H1 (cell line): Measurements from ENCODE around the gene RAB1B. TPM values are rescaled to one million over a fixed set of nuclear protein-coding genes. Genes with fewer than 3 reads are reported as not detected.

Experiments
- CTCF ChIA-PET: fragments of 300-600 bp; sonication (Branson Sonifier 250); formaldehyde crosslinking; loops from one replicate; lab custom pipeline; 2021; ENCODE audit not compliant: partially characterized antibody; lab: Charles Lee
- POLR2A ChIA-PET: fragments of 300-600 bp; sonication (Branson Sonifier 250); formaldehyde crosslinking; loops from one replicate; lab custom pipeline; 2021; ENCODE audit warnings: inconsistent platforms; ENCODE audit not compliant: partially characterized antibody; lab: Charles Lee
- DNase-seq, 2 experiments: peaks; one replicate each; pipeline versions ENCODE4 v3.0.0 to v3.0.0-alpha.2; 2010 to 2022; ENCODE audit warnings: low spot score in 2 of 2, low read depth in 1 of 2, mixed read lengths in 1 of 2
- FAIRE-seq: peaks from 2 replicates; lab custom pipeline; 2011; peaks lifted over from hg19 to GRCh38; lab: Jason Lieb, UNC
- H2AFZ ChIP-seq: 2 replicates; pipeline ENCODE4 v1.8.1; 2012; ENCODE audit warnings: low read length, inconsistent platforms
- H2AK5ac ChIP-seq: 2 replicates; pipeline ENCODE4 v1.6.1; 2013; ENCODE audit warnings: low read depth, low read length
- H2BK120ac ChIP-seq: replicated peaks from 2 replicates; pipeline ENCODE3; 2013; ENCODE audit warnings: low read depth, low read length, inconsistent platforms
- H2BK12ac ChIP-seq: 2 replicates; pipeline ENCODE4 v1.6.1; 2013; ENCODE audit warnings: low read depth, low read length
- H2BK15ac ChIP-seq: 2 replicates; pipeline ENCODE4 v1.6.1; 2013; ENCODE audit warnings: low read length
- H2BK20ac ChIP-seq: 2 replicates; pipeline ENCODE4 v1.6.1; 2013; ENCODE audit warnings: low read length
- H2BK5ac ChIP-seq: 2 replicates; pipeline ENCODE4 v1.6.1; 2013; ENCODE audit warnings: low read depth, low read length
- H3K14ac ChIP-seq: 2 replicates; pipeline ENCODE4 v1.6.1; 2013; ENCODE audit warnings: inconsistent platforms; ENCODE audit not compliant: insufficient read length
- H3K18ac ChIP-seq: 2 replicates; pipeline ENCODE4 v1.6.1; 2013; ENCODE audit warnings: low read length; ENCODE audit errors: extremely low read depth
- H3K23ac ChIP-seq: 2 replicates; pipeline ENCODE4 v1.6.1; 2013; ENCODE audit warnings: inconsistent platforms; ENCODE audit not compliant: insufficient read length
- H3K23me2 ChIP-seq: 2 replicates; pipeline ENCODE4 v1.6.1; 2013; ENCODE audit warnings: low read depth, low read length
- H3K27ac ChIP-seq: 2 replicates; pipeline ENCODE4 v1.6.1; 2011; ENCODE audit warnings: low read depth, low read length, inconsistent platforms
- H3K27me3 ChIP-seq, 4 experiments: replicated peaks in 1 of 4; 1 replicate in 1 of 4; 2 replicates in 3 of 4; pipeline versions ENCODE4 v1.6.1 to v1.8.1; 2011 to 2013; ENCODE audit warnings: low read length in 3 of 4, mild to moderate bottlenecking in 3 of 4, inconsistent platforms in 2 of 4, mixed read lengths in 2 of 4, moderate library complexity in 1 of 4; ENCODE audit not compliant: control insufficient read depth in 3 of 4, insufficient read depth in 3 of 4; ENCODE audit errors: extremely low read depth in 1 of 4
- H3K36me3 ChIP-seq, 4 experiments: 2 replicates each; pipeline versions ENCODE4 v1.6.1 to v1.8.1; 2011 to 2013; ENCODE audit warnings: mild to moderate bottlenecking in 4 of 4, low read length in 3 of 4, moderate library complexity in 2 of 4, control low read depth in 1 of 4, inconsistent platforms in 1 of 4; ENCODE audit not compliant: insufficient read depth in 4 of 4, control insufficient read depth in 2 of 4
- H3K4ac ChIP-seq: replicated peaks from 2 replicates; pipeline ENCODE3; 2013; ENCODE audit warnings: low read length, low read depth, mixed read lengths, inconsistent platforms; ENCODE audit not compliant: insufficient read length
- H3K4me1 ChIP-seq, 4 experiments: replicated peaks in 1 of 4; 1 replicate in 1 of 4; 2 replicates in 3 of 4; pipeline versions ENCODE4 v1.6.1 to v1.8.1; 2011 to 2013; ENCODE audit warnings: low read length in 3 of 4, inconsistent platforms in 2 of 4, mixed read lengths in 1 of 4; ENCODE audit not compliant: insufficient read depth in 4 of 4, control insufficient read depth in 3 of 4
- H3K4me2 ChIP-seq, 2 experiments: 2 replicates each; pipeline versions ENCODE4 v1.6.1 to v1.8.1; 2011 to 2013; ENCODE audit warnings: low read depth in 2 of 2, low read length in 2 of 2, control low read depth in 1 of 2, inconsistent platforms in 1 of 2, mild to moderate bottlenecking in 1 of 2; ENCODE audit not compliant: insufficient read depth in 1 of 2
- H3K4me3 ChIP-seq, 4 experiments: fragments of 200-600, 300-600 bp in 1 of 4; sonication (generic), shearing (Covaris generic), sonication (Bioruptor Twin) in 1 of 4; 2 replicates each; pipeline versions ENCODE4 v1.5.1 to v1.8.1; 2011 to 2016; ENCODE audit warnings: low read length in 4 of 4, low read depth in 3 of 4, control low read depth in 2 of 4, inconsistent platforms in 2 of 4, mild to moderate bottlenecking in 2 of 4, mixed read lengths in 1 of 4, moderate library complexity in 1 of 4; ENCODE audit not compliant: insufficient read depth in 2 of 4; ENCODE audit errors: extremely low read depth in 1 of 4
- H3K56ac ChIP-seq: replicated peaks from 2 replicates; pipeline ENCODE3; 2013; ENCODE audit warnings: low read depth, mild to moderate bottlenecking, mixed read lengths, low read length, inconsistent platforms; ENCODE audit not compliant: insufficient read length
- H3K79me1 ChIP-seq: 2 replicates; pipeline ENCODE4 v1.6.1; 2013; ENCODE audit warnings: low read depth, low read length, control low read depth
- H3K79me2 ChIP-seq, 2 experiments: 2 replicates each; pipeline versions ENCODE4 v1.6.1 to v1.8.1; 2012 to 2013; ENCODE audit warnings: low read length in 2 of 2, mild to moderate bottlenecking in 2 of 2, inconsistent platforms in 1 of 2; ENCODE audit not compliant: insufficient read depth in 2 of 2, control insufficient read depth in 1 of 2
- H3K9ac ChIP-seq, 4 experiments: replicated peaks in 1 of 4; 1 replicate in 1 of 4; 2 replicates in 3 of 4; pipeline versions ENCODE4 v1.6.1 to v1.8.1; 2011 to 2013; ENCODE audit warnings: low read depth in 3 of 4, low read length in 3 of 4, control low read depth in 2 of 4, mild to moderate bottlenecking in 2 of 4, moderate library complexity in 2 of 4, inconsistent platforms in 1 of 4; ENCODE audit errors: extremely low read depth in 1 of 4
- H3K9me3 ChIP-seq, 2 experiments: 2 replicates each; pipeline versions ENCODE4 v1.6.1 to v1.8.1; 2012 to 2013; ENCODE audit warnings: mild to moderate bottlenecking in 2 of 2, moderate library complexity in 2 of 2, control low read depth in 1 of 2, inconsistent platforms in 1 of 2, low read depth in 1 of 2, low read length in 1 of 2, mixed read lengths in 1 of 2; ENCODE audit not compliant: insufficient read depth in 2 of 2
- H4K20me1 ChIP-seq, 2 experiments: replicated peaks in 1 of 2; 2 replicates each; pipeline versions ENCODE3 to v1.8.1; 2011 to 2013; ENCODE audit warnings: inconsistent platforms in 2 of 2, low read length in 2 of 2, mild to moderate bottlenecking in 1 of 2; ENCODE audit not compliant: insufficient read depth in 2 of 2, control insufficient read depth in 1 of 2
- H4K5ac ChIP-seq: 2 replicates; pipeline ENCODE4 v1.6.1; 2013; ENCODE audit warnings: low read length, low read depth, mixed read lengths, inconsistent platforms; ENCODE audit not compliant: insufficient read length
- H4K8ac ChIP-seq: 2 replicates; pipeline ENCODE4 v1.8.0; 2013; ENCODE audit warnings: mild to moderate bottlenecking, moderate library complexity, low read length, inconsistent platforms; ENCODE audit not compliant: insufficient read depth; ENCODE audit errors: extremely low read depth
- H4K91ac ChIP-seq: replicated peaks from 2 replicates; pipeline ENCODE3; 2013; ENCODE audit warnings: low read length, mixed read lengths, inconsistent platforms; ENCODE audit not compliant: insufficient read length
- BCL11A ChIP-seq, 2 experiments: IDR thresholded peaks; one replicate each; pipeline ENCODE4 v1.6.1; 2011; ENCODE audit warnings: low read depth in 2 of 2, low read length in 2 of 2, mild to moderate bottlenecking in 2 of 2
- KDM1A ChIP-seq: fragments of 200-600, 300-600 bp; sonication (generic); IDR thresholded peaks from 2 replicates; pipeline ENCODE4 v1.7.1; 2016; ENCODE audit warnings: mild to moderate bottlenecking, low read length, borderline replicate concordance
- RAD21 ChIP-seq, 2 experiments: IDR thresholded peaks in 1 of 2; conservative IDR thresholded peaks in 1 of 2; 2 replicates each; pipeline ENCODE4 v1.6.1; 2011; ENCODE audit warnings: low read depth in 2 of 2, low read length in 2 of 2, improper control_type of control experiment in 1 of 2, inconsistent platforms in 1 of 2, mild to moderate bottlenecking in 1 of 2, moderate library complexity in 1 of 2
- RBBP5 ChIP-seq: IDR thresholded peaks from 2 replicates; pipeline ENCODE4 v1.7.1; 2012; ENCODE audit warnings: low read depth, mild to moderate bottlenecking, inconsistent platforms, low read length, moderate library complexity, borderline replicate concordance
- RFX5 ChIP-seq: IDR thresholded peaks from 2 replicates; pipeline ENCODE4 v1.6.1; 2011; ENCODE audit warnings: low read depth, low read length, improper control_type of control experiment, borderline replicate concordance
- SIRT6 ChIP-seq: IDR thresholded peaks from one replicate; pipeline ENCODE4 v1.7.1; 2012; ENCODE audit warnings: low read length, inconsistent platforms
- TEAD4 ChIP-seq: IDR thresholded peaks from 2 replicates; pipeline ENCODE4 v1.6.1; 2012; ENCODE audit warnings: low read depth, low read length, inconsistent platforms, mixed read lengths
- WGBS, 2 experiments: shearing (Covaris generic) in 1 of 2; methylation state at CpG; one replicate each; pipeline versions ENCODE4 v1.1.6 to v1.1.7; 2013 to 2015; ENCODE audit warnings: low lambda C conversion rate in 2 of 2, mixed read lengths in 2 of 2, inconsistent platforms in 1 of 2, low coverage in 1 of 2, missing lambda C conversion rate in 1 of 2; ENCODE audit not compliant: insufficient replicate concordance in 2 of 2, insufficient coverage in 1 of 2, insufficient read length in 1 of 2; ENCODE audit errors: extremely low coverage in 1 of 2, missing lambda C conversion rate in 1 of 2; 5-methylcytosine and 5-hydroxymethylcytosine counted together
- polyA plus RNA-seq, 7 experiments: library from polyadenylated mRNA; depleted of rRNA in 3 of 7; stranded (reverse) in 5 of 7; unstranded in 2 of 7; fragments of >200 nt in 5 of 7; fragments of 200-250 nt in 2 of 7; gene quantifications; 1 replicate in 5 of 7; 2 replicates in 1 of 7; 4 replicates in 1 of 7; pipeline versions ENCODE4 v1.2.1 to v1.2.3, GENCODE V29; 2011 to 2013; ENCODE audit warnings: missing spikeins in 2 of 7, mixed read lengths in 2 of 7
- total RNA-seq: library from RNA; stranded (reverse); fragmentation: NEBNext Ultra II Directional; extraction: Animal tissue kit (Norgen Biotek cat#: 25700); gene quantifications from 2 replicates; pipeline ENCODE4 v1.2.1, GENCODE V29; 2021

The RAB1B gene
- total and polyA plus RNA-seq, 2 of the 8 experiments (the other 6 are each of a cell fraction or from before 2014, with no cell fraction given), result 100 to 217 TPM

GRCh38 chr11:66259956-66260355 lies 8.5 kb upstream of the RAB1B start:
- Histone ChIP-seq H3K79me2 (peaks cover 0 to 5% of the 10 kb centered on the region in 2 experiments; a peak in 1 of 4 replicates), H3K23me2 (peaks cover 10% of the 10 kb centered on the region), H3K14ac (no peak overlapping the region), H3K23ac (no peak overlapping the region), H2BK5ac (no peak overlapping the region), H3K4ac (no peak overlapping the region), H2BK12ac (no peak overlapping the region), H3K56ac (no peak overlapping the region), H3K27ac (no peak overlapping the region), H3K27me3 (peaks cover 0 to 3% (median 0%) of the 10 kb centered on the region in 4 experiments; a peak in 1 of 7 replicates), H3K4me3 (no peak overlapping the region), H3K9ac (no peak overlapping the region), H3K4me2 (no peak overlapping the region), H2BK120ac (no peak overlapping the region), H2AK5ac (no peak overlapping the region), H3K9me3 (no peaks in the 10 kb centered on the region), H3K79me1 (no peaks in the 10 kb centered on the region), H4K20me1 (peaks cover 7 to 26% of the 10 kb centered on the region in 2 experiments), H4K8ac (no peak overlapping the region; the same call in 1 of the 2 replicates), H2BK15ac (no peak overlapping the region), H3K36me3 (peaks cover 14 to 24% (median 19%) of the 10 kb centered on the region in 4 experiments; a peak in 7 of 8 replicates), H3K4me1 (peaks cover 0 to 5% (median 2%) of the 10 kb centered on the region in 4 experiments; a peak in 4 of 7 replicates), H3K18ac (no peak overlapping the region), H4K91ac (no peak overlapping the region), H4K5ac (no peak overlapping the region), H2BK20ac (no peak overlapping the region), H2AFZ (no peak overlapping the region)
- 93% methylated on average over 4 of the region's 4 CpGs; no CpG with 5 or more reads in 1 of the 2 experiments for WGBS, 2 experiments
- ChIA-PET POLR2A (interaction anchor here (0.6 kb wide), 1 partner anchor 115 kb away, joined by 3 read pairs; no protein-coding TSS in a partner anchor), CTCF (interaction anchor here (1.5 to 2.5 kb wide), 2 partner anchors 7 to 51 kb away, joined by 4 to 6 read pairs; no protein-coding TSS in a partner anchor)
- DNase-seq (no peak), FAIRE-seq (no peak)
- no peak for TF ChIP-seq RAD21 (IDR thresholded peaks at IDR 0.05 in 1 of 2, conservative IDR thresholded peaks at IDR 0.05 in 1 of 2; ENCODE audit: low read depth in 2 of 2, low read length in 2 of 2)
- TF ChIP-seq KDM1A, result no peak
- no peak for TF ChIP-seq SIRT6
- no peak for TF ChIP-seq RBBP5
- TF ChIP-seq RFX5, result no peak
- no peak for TF ChIP-seq TEAD4
- TF ChIP-seq BCL11A (IDR thresholded peaks at IDR 0.05; ENCODE audit: low read depth in 2 of 2, low read length in 2 of 2), result no peak
